ENCODE data around the gene ACTN1.

Gene ACTN1

GRCh38 chr14:68934066-68934465 lies 45.0 kb downstream of the ACTN1 start:
- DNase-seq (ENCODE audit: low spot score), result no peak
- no peak for TF ChIP-seq CTCF (IDR thresholded peaks at IDR 0.05; ENCODE audit: extremely low read depth, missing control alignments)

GRCh38 chr14:68932686-68933085 lies 46.4 kb downstream of the ACTN1 start:
- no peak for DNase-seq (ENCODE audit: low spot score)
- no peak for TF ChIP-seq CTCF (IDR thresholded peaks at IDR 0.05; ENCODE audit: extremely low read depth, missing control alignments)

GRCh38 chr14:68932231-68932630 lies 46.9 kb downstream of the ACTN1 start:
- no peak for TF ChIP-seq CTCF (IDR thresholded peaks at IDR 0.05; ENCODE audit: extremely low read depth, missing control alignments)
- DNase-seq (ENCODE audit: low spot score), result no peak

- no peak for TF ChIP-seq CTCF (IDR thresholded peaks at IDR 0.05; ENCODE audit: extremely low read depth, missing control alignments)
These were observed 47.5 kb downstream of the ACTN1 start for GRCh38 chr14:68931474-68932051.

GRCh38 chr14:68931063-68931462 lies 48.0 kb downstream of the ACTN1 start:
- no peak for TF ChIP-seq CTCF (IDR thresholded peaks at IDR 0.05; ENCODE audit: extremely low read depth, missing control alignments)
- DNase-seq (ENCODE audit: low spot score), result no peak

More at GRCh38 chr14:68931474-68932051, 47.5 kb downstream of the ACTN1 start:
- no peak for DNase-seq (ENCODE audit: low spot score)

- no peak for TF ChIP-seq CTCF (IDR thresholded peaks at IDR 0.05; ENCODE audit: extremely low read depth, missing control alignments)
- DNase-seq (ENCODE audit: low spot score), result no peak
These were observed 49.3 kb downstream of the ACTN1 start for GRCh38 chr14:68929623-68930307.

GRCh38 chr14:68928770-68929550 lies 50.1 kb downstream of the ACTN1 start:
- TF ChIP-seq CTCF (IDR thresholded peaks at IDR 0.05; ENCODE audit: extremely low read depth, missing control alignments), result no peak
- no peak for DNase-seq (ENCODE audit: low spot score)

Data from GM20000 (cell line).